DOHH2 (cell line): ENCODE measurements around the gene SEC14L3.

Experiments used
- EZH2phosphoT487 ChIP-seq: fragments of 200-600 bp; sonication (generic); IDR thresholded peaks from 2 replicates; pipeline ENCODE4 v1.6.1; 2017; ENCODE audit warnings: borderline replicate concordance, mild to moderate bottlenecking, antibody characterized with exemption, low read length, moderate library complexity, mixed read lengths
- TF ChIP-seq, protein P1 (sequence below): fragments of 200-600 bp; sonication (generic); IDR thresholded peaks from one replicate; pipeline ENCODE4 v1.5.1; 2014; ENCODE audit warnings: antibody characterized with exemption, mild to moderate bottlenecking, low read depth, low read length; ENCODE audit not compliant: poor library complexity, severe bottlenecking

DNA sequence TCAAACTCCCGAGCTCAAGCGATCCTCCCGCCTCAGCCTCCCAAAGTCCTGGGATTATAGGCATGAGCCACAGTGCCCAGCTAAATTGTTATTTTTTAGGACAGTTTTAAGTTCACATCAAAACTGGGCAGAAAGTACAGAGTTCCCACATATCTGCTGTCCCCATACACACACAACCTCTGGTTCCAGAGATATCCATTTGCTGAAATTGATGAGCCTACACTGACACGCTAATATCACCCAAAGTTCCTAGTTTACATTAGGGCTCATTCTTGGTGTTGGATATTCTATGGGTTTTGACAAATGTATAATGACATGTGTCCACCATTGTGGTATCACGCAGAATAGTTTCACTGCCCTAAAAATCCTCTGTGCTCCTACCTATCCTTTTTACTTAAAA, 36.4 kb upstream of the SEC14L3 start:
- TF ChIP-seq, protein P1, sequence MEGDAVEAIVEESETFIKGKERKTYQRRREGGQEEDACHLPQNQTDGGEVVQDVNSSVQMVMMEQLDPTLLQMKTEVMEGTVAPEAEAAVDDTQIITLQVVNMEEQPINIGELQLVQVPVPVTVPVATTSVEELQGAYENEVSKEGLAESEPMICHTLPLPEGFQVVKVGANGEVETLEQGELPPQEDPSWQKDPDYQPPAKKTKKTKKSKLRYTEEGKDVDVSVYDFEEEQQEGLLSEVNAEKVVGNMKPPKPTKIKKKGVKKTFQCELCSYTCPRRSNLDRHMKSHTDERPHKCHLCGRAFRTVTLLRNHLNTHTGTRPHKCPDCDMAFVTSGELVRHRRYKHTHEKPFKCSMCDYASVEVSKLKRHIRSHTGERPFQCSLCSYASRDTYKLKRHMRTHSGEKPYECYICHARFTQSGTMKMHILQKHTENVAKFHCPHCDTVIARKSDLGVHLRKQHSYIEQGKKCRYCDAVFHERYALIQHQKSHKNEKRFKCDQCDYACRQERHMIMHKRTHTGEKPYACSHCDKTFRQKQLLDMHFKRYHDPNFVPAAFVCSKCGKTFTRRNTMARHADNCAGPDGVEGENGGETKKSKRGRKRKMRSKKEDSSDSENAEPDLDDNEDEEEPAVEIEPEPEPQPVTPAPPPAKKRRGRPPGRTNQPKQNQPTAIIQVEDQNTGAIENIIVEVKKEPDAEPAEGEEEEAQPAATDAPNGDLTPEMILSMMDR, result no peak
- no peak for TF ChIP-seq EZH2phosphoT487
